Measurements from ENCODE around the gene RAB25. TPM values are rescaled to one million over a fixed set of nuclear protein-coding genes. Genes with fewer than 3 reads are reported as not detected.

The RAB25 gene
- total RNA-seq, 2 donors from 2014 or later = not detected

DNA sequence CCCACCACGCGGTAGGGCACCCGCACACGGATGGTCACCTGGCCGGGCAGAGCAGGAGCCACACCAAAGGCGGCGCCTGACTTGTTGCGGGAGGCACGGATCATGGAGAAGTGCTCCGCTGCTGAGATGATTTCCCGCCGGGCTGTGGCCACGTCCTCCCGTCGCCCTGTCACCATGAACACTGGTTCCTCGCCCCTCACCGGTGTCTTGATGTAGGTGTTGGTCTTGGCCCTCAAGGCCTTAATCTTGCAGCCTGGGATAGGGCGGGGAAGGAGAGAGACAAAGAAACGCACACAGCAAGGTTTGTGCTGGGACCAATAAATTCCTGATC lies 16.4 kb downstream of the RAB25 start:
- H3K4me1 Mint-ChIP-seq (ENCODE audit: low read depth in 2 of 2) = peaks cover 0 to 10% of the 10 kb centered on the region in 2 donors
- no peak overlapping the region for H3K4me3 Mint-ChIP-seq
- H3K36me3 Mint-ChIP-seq = no peaks in the 10 kb centered on the region
- H3K9me3 Mint-ChIP-seq = no peaks in the 10 kb centered on the region
- no peak overlapping the region for H3K27ac Mint-ChIP-seq
- DNase-seq (ENCODE audit: low spot score) (no peak), ATAC-seq (no peak)
- H3K27me3 Mint-ChIP-seq = peaks cover 0 to 7% of the 10 kb centered on the region in 2 donors

DNA sequence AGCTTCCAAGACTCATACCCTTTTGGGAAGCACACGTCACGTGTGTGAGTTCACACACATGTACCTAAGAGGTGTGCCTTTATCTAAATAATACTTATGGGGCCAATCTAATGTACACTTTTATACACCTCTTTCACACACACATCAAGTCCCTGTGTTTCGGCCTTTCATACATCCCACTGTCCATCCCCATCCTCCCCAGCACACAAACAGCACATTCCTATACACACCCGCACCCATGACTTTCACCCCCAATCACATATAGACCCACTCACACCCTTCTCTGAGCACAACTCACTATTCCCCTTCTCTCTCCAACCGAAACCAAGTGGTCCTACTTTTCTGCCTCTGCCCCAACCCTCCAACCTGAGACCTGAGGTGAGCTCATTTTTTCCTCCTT lies 17.8 kb downstream of the RAB25 start:
- Mint-ChIP-seq H3K36me3 (no peaks in the 10 kb centered on the region), H3K27ac (no peak overlapping the region), H3K4me1 (ENCODE audit: low read depth in 2 of 2) (peaks cover 0 to 13% of the 10 kb centered on the region in 2 donors), H3K9me3 (no peaks in the 10 kb centered on the region), H3K4me3 (no peak overlapping the region), H3K27me3 (peaks cover 3 to 10% of the 10 kb centered on the region in 2 donors)
- DNase-seq (ENCODE audit: low spot score) = no peak
- ATAC-seq = no peak

DNA sequence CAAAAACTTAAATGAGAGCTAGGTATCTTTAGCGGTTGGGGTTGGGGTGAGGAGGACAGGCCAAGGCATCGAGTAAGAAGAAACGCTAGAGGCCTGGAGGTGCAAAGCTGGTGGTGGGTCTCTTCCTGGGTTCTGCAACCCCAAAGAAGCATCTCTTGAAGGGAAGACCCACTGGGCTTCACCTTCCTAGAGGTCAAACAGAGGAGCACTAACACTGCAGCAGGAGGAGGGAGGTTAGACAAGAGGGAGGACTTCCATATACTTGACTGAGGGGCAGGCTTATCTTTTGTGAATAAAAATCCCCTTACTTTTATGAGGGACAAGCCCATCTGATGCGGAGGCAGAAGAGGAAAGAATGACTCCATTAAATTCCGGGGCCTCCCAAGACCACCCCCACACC lies 18.8 kb downstream of the RAB25 start:
- Mint-ChIP-seq H3K27ac (no peak overlapping the region), H3K9me3 (no peaks in the 10 kb centered on the region), H3K4me3 (no peak overlapping the region), H3K4me1 (ENCODE audit: low read depth in 2 of 2) (peaks cover 0 to 13% of the 10 kb centered on the region in 2 donors), H3K36me3 (no peaks in the 10 kb centered on the region), H3K27me3 (peaks cover 9 to 14% of the 10 kb centered on the region in 2 donors)
- no peak for DNase-seq (ENCODE audit: low spot score)
- no peak for ATAC-seq

DNA sequence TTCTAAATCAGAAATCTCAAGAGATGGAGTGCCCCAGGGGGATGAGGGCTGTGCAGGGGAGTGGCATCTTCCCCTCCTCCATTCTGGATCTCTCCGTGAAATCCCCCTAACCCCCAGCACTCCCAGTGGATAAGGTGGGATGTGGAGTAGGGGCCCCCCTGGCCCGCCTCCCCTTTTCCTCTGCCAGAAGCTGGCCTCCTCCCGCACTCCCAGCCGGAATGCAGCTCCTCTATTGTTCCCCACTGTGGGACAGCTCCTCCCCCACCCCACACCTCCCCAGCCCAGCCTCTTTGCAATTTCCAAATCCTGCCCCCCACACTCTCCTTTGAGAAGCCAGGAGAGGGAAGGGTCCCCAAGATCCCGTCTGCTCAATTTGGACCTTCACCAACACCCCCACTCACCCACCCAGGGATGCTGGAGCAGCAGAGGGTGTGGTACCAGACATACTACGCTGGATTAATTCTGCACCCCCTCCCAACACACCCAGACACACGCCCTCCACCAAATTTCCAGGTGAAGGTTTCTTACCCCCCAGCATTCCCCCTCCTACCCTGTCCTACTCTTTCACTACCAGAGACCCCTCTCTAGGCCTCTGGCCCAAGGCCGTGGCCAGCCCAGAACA lies 19.4 kb downstream of the RAB25 start:
- Mint-ChIP-seq H3K9me3 (no peaks in the 10 kb centered on the region), H3K36me3 (no peaks in the 10 kb centered on the region), H3K4me1 (ENCODE audit: low read depth in 2 of 2) (peaks cover 0 to 13% of the 10 kb centered on the region in 2 donors), H3K4me3 (no peak overlapping the region), H3K27ac (no peak overlapping the region), H3K27me3 (peaks cover 9 to 14% of the 10 kb centered on the region in 2 donors)
- ATAC-seq = no peak
- DNase-seq (ENCODE audit: low spot score) = no peak

DNA sequence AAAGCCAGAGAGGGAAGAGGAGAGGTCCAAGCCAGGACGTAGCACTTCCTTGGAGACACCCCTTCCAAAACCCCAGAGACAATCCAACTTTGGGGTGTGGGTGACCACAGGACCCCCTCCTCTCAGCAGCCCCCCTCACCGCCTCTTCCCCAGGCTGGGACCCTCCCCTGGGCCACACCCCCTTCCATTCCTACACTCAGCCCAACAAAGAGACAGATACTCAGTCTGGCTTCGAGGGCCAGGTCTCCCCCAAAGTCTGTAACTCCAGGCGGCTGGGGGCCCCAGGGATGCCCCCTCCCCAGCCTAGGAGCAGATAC lies 19.9 kb downstream of the RAB25 start:
- Mint-ChIP-seq H3K36me3 (no peaks in the 10 kb centered on the region), H3K4me3 (no peak overlapping the region), H3K27me3 (peaks cover 9 to 14% of the 10 kb centered on the region in 2 donors)

DNA sequence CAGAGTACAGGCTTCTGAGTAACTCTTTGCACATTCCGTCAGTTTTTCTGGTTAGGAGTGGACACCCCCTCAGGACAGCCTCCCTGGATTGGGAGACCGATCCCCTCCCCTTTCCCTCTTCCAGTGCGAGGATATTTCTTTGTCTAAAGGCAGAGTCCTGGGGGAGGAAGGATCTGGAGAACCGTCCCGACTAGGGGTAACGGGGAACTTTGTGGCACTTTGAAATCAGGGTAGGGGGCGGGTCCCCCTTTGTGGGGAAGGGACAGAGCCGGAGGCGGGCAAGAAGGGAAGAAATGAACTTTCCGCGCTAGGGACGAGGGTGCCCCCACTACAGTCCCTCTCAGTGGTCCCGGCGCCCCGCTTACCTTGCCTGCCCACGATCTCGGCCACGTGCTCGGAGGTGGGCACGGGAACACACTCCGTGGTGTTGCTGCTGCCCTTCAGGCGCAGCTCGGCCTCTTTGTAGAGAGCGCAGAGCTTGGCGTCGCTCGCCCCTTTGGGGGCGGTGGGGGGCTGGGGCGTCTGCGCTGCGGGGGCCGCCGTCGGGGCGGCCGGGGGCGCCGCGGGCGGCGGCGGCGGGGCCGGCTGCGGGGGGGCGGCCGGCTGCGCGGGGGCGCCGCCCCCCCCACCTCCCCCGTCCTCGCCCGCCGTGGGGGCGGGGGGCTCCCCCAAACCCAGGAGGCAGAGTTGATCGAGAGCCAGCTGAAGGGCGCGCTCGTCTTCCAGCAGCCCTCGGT lies 20.4 kb downstream of the RAB25 start:
- no peak overlapping the region for H3K27ac Mint-ChIP-seq
- H3K9me3 Mint-ChIP-seq = no peaks in the 10 kb centered on the region
- no peaks in the 10 kb centered on the region for H3K36me3 Mint-ChIP-seq
- H3K4me3 Mint-ChIP-seq = peak overlapping the region; percentile 72
- peaks cover 9 to 14% of the 10 kb centered on the region in 2 donors for H3K27me3 Mint-ChIP-seq
- ATAC-seq = no peak
- DNase-seq (ENCODE audit: low spot score) = no peak
- peaks cover 0 to 7% of the 10 kb centered on the region in 2 donors for H3K4me1 Mint-ChIP-seq (ENCODE audit: low read depth in 2 of 2)

More for the DNA sequence above, 19.9 kb downstream of the RAB25 start:
- no peaks in the 10 kb centered on the region for H3K9me3 Mint-ChIP-seq
- H3K4me1 Mint-ChIP-seq (ENCODE audit: low read depth in 2 of 2) = peaks cover 0 to 8% of the 10 kb centered on the region in 2 donors
- DNase-seq (ENCODE audit: low spot score) = no peak
- H3K27ac Mint-ChIP-seq = no peak overlapping the region
- ATAC-seq = no peak

DNA sequence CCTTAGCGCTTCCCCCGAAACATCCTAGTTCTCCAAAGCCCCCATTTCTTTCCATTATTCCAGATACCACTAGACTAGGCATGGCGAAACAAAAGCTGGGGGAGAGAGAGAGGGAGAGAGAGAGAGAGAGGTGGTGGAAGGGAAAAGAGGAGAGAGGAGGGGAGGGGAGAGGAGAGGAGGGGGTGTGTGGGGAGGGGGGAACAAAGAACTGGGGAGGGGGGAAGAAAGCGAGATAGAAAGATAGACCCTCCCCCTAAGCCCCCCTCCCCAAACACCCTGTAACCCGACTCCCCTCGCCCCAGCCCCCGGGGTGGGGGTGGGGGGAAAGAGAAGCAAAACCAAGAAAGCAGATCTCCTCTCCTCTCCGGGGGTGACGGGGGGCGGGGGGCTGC lies 21.0 kb downstream of the RAB25 start:
- peaks cover 0 to 7% of the 10 kb centered on the region in 2 donors for H3K4me1 Mint-ChIP-seq (ENCODE audit: low read depth in 2 of 2)
- H3K27me3 Mint-ChIP-seq = peaks cover 9 to 15% of the 10 kb centered on the region in 2 donors
- peak overlapping the region; percentile 72 for H3K4me3 Mint-ChIP-seq

DNA sequence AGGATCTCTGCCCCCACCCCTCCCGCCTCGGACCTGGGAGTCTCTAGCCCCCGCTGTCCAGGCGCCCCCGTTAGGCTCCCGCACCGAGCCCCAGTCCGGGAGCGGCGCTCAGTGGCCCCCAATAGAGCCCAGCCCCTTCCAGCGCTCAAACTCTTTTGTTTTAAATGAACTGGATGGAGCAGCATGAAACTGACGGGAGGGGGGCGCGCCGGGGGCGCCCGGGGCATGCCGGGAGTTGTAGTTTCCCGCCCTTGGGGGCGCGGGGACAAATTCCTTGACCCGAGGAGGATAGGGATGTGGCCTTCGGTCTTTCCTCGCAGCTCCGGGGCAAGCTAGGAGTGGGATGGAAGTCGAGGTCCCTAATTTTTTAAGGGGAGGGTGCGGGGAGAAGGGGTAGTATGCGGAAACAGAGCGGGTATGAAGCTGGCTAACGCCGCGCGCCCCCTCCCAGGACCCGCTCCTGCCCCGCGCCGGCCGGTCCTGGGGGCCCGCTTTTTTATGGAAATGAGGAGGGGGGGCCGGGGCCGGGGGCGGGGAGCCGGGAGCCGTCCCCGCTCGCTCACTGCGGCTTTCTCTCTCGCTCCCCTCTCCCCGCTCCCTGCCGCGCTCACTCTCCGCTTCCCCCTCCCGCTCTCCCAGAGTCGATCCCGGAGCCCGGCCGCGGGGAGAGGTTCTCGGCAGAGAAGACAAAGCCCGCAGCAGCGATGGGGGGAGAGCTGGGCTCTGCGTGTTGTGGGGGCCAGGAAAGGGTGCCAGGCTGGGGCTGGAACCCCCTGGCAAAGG lies 21.5 kb downstream of the RAB25 start, which contains the start of gene MEX3A:
TSS of gene MEX3A (minus strand) at position 157 of the 783 bp plus-strand sequence. CDS start 467 bp downstream, outside the sequence.
- peaks cover 0 to 7% of the 10 kb centered on the region in 2 donors for H3K4me1 Mint-ChIP-seq (ENCODE audit: low read depth in 2 of 2)
- H3K27me3 Mint-ChIP-seq = peaks cover 9 to 18% of the 10 kb centered on the region in 2 donors
- H3K4me3 Mint-ChIP-seq = peak within 1 kb of the TSS; percentile 72
- H3K36me3 Mint-ChIP-seq = no peaks in the 10 kb centered on the region
- no peak within 1 kb of the TSS for H3K27ac Mint-ChIP-seq
- H3K9me3 Mint-ChIP-seq = no peaks in the 10 kb centered on the region
- DNase-seq (ENCODE audit: low spot score) = peak; percentile 77
- peak; percentile 82 to 83 for ATAC-seq

More for the DNA sequence above, 21.0 kb downstream of the RAB25 start:
- no peaks in the 10 kb centered on the region for H3K9me3 Mint-ChIP-seq
- ATAC-seq (no peak), DNase-seq (ENCODE audit: low spot score) (no peak)
- no peaks in the 10 kb centered on the region for H3K36me3 Mint-ChIP-seq
- H3K27ac Mint-ChIP-seq = no peak overlapping the region

DNA sequence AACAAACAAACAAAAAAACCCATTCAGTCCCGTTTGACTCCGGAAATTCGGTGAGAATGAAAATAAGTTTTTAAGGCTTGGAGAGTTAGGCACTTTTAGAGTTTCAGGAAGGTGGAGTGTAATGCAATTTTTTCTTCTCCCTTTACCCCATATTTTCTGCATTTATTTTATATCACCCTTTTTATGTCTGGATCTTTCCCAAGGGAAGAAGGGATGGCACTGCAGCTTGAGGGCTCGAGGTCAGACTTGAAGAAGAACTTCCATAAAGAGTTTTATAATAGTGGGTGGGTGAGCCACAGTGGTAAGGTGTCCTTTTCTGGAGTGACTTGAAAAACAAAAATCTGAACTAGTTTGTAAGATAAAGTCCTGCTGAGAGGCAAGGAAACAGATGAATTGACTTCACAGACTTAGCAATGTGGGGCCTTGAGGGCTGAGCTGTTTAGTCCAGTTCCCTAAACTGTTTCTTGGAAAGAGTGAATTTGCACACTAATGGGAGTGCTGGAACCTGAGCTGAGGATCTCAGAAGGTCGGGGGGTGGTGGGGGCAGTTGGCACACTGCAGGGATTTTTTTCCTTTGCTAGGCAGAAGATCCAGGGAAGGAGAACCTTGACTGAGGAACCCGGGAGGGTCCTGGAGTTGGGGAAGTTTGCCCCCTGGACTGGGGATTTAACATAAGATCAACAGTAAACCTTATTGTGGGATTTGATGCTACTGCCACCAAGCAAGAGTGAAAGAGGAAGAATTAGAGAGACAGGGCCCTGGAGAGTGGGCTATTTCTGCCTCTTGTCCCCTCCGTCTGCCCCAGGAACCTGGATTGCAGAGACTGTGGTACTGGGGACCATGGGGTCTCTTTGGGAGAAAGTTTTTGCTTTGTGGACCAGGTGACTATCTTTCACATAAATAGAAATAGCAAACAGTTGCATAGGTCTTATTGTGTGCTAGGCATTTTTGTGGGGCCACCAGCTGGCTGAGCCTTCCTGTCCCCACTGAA lies 23.1 kb downstream of the RAB25 start:
- DNase-seq (ENCODE audit: low spot score) = no peak
- no peaks in the 10 kb centered on the region for H3K36me3 Mint-ChIP-seq
- peaks cover 0 to 3% of the 10 kb centered on the region in 2 donors for H3K4me1 Mint-ChIP-seq (ENCODE audit: low read depth in 2 of 2)
- no peak for ATAC-seq
- no peak overlapping the region for H3K27ac Mint-ChIP-seq
- no peaks in the 10 kb centered on the region for H3K9me3 Mint-ChIP-seq
- H3K27me3 Mint-ChIP-seq = peaks cover 9 to 18% of the 10 kb centered on the region in 2 donors
- peak overlapping the region; percentile 42 for H3K4me3 Mint-ChIP-seq

DNA sequence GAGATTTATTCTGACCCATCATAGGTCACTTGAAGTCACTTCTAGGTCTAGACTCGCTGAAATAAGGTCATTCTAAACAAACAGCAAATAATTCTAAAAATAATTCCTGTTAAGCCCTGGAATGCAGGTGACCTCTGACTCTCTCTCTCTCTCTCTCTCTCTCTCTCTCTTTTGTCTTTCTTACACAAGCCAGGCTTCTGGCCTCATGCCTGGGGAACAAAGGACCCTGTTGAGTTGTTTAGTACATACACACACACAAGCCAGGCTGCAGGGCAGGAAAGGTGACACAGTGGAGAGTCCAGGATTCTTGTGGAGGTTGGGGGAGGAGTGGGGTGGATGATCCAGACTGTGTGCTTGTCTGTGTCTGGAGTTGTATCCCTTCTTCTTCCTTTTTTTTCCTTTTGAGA lies 25.3 kb downstream of the RAB25 start:
- H3K36me3 Mint-ChIP-seq = no peaks in the 10 kb centered on the region
- DNase-seq (ENCODE audit: low spot score) (no peak), ATAC-seq (no peak)
- peaks cover 9 to 11% of the 10 kb centered on the region in 2 donors for H3K27me3 Mint-ChIP-seq
- H3K4me1 Mint-ChIP-seq (ENCODE audit: low read depth in 2 of 2) = peaks cover 0 to 3% of the 10 kb centered on the region in 2 donors
- no peak overlapping the region for H3K27ac Mint-ChIP-seq
- H3K9me3 Mint-ChIP-seq = no peaks in the 10 kb centered on the region
- no peak overlapping the region for H3K4me3 Mint-ChIP-seq

DNA sequence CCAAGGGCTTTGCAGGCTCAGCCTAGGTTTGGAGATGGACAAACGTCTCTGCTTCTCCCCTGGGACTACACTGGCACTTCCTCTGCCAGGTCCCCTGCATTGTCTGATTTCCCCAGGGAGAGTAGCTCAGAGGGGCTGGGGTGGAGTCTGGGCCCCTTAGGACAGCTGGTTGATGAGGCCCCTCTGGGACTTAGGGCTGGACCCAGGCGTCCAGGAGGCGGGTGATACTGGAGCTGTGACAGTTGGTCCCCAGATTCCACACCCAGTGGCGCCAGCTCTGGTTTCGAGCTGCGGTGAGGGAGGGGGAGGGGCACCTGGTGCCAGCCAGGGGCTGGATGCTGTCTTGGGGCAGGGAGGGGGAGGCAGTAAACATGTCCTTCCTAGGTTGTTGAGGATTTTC lies 28.7 kb downstream of the RAB25 start:
- Mint-ChIP-seq H3K4me3 (no peak overlapping the region), H3K36me3 (no peaks in the 10 kb centered on the region), H3K27ac (no peak overlapping the region), H3K4me1 (ENCODE audit: low read depth in 2 of 2) (no peaks in the 10 kb centered on the region), H3K9me3 (no peaks in the 10 kb centered on the region), H3K27me3 (peaks cover 8 to 9% of the 10 kb centered on the region in 2 donors)
- no peak for ATAC-seq
- no peak for DNase-seq (ENCODE audit: low spot score)

DNA sequence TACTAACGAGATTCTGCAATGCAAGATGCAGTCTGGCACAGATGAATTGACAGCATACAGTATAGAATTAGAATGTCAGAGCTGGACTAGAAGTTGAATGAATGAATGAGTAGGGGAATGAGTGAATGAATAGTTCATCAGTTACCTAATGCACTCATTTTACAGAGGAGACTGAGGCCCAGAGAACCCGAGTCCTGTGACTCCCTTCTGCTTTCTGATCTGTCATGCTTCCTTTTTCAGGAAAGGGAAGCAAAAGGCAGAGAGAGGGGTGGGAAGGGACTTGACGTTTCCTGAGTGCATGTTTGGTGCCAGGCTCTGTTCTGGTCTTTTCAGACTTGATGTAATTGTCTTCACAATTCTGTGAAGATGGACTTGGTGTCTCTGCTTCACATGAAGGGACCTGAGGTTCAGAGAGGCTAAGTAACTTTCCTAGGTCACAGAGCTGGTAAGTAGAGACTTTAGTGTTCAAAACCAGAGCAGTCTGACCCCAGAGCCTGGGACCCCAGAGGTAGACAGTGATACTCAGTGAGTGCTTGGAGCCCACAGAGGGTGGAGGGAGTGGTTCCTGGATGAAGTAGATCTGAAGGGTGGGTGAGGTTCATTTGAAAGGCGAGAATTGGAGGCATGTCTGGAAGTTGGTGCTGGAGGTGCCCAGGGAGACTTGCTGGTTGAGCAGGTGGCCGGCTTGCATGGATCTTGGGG lies 29.3 kb downstream of the RAB25 start:
- ATAC-seq = peak in 1 of 2 donors; percentile 52
- peaks cover 8 to 9% of the 10 kb centered on the region in 2 donors for H3K27me3 Mint-ChIP-seq
- no peak overlapping the region for H3K27ac Mint-ChIP-seq
- H3K4me1 Mint-ChIP-seq (ENCODE audit: low read depth in 2 of 2) = no peaks in the 10 kb centered on the region
- H3K9me3 Mint-ChIP-seq = no peaks in the 10 kb centered on the region
- no peaks in the 10 kb centered on the region for H3K36me3 Mint-ChIP-seq
- H3K4me3 Mint-ChIP-seq = no peak overlapping the region
- DNase-seq (ENCODE audit: low spot score) = no peak

DNA sequence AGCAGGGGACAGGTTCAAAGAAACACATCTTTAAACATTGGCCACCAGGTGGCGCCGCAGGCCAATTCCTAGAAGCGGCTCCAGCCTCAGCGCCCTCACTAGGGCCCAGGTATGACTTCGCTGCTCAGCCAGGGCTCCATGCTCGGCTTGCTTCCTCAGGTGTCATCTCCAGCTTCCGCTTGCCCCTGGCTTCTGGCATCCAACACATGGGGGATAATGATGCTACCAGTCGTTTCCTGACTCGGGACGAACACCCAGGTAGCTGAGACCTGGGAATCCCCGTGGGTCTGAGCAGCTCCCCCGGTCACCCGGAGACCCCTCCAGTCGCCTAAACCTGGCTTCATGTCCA lies 29.9 kb downstream of the RAB25 start:
- peak; percentile 85 for DNase-seq (ENCODE audit: low spot score)
- Mint-ChIP-seq H3K9me3 (no peaks in the 10 kb centered on the region), H3K36me3 (no peaks in the 10 kb centered on the region), H3K27ac (no peak overlapping the region), H3K4me3 (no peak overlapping the region), H3K27me3 (peaks cover 8 to 9% of the 10 kb centered on the region in 2 donors), H3K4me1 (ENCODE audit: low read depth in 2 of 2) (peaks cover 3 to 4% of the 10 kb centered on the region in 2 donors)
- ATAC-seq = peak; percentile 86 to 89

All from natural killer cell treated with Interleukin-12 subunit alpha and Interleukin-12 subunit beta and Interleukin-15 and Interleukin-18, amount 100 ng/mL, for 72 hours (primary cell).